ENCODE measurements around the gene CLOCK.

Gene CLOCK

DNA sequence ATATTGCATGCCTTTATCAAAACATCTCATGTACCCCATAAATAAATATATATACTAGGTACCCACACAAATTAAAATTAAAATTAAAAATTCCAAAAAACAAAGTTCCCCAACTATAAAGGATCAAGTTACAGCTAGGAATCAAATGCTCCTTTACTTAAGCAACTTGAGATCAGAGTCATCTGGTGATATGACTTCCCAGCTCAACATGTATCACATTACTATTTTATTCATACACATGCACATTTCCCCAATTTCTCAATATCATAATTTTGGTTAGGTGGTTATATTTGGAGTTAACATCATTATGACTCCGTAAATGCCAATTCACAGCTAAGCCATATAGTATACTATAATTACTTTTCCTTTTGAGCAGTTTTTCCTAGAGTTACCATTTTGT lies 60.9 kb downstream of the CLOCK start:
- TF ChIP-seq, protein P1, sequence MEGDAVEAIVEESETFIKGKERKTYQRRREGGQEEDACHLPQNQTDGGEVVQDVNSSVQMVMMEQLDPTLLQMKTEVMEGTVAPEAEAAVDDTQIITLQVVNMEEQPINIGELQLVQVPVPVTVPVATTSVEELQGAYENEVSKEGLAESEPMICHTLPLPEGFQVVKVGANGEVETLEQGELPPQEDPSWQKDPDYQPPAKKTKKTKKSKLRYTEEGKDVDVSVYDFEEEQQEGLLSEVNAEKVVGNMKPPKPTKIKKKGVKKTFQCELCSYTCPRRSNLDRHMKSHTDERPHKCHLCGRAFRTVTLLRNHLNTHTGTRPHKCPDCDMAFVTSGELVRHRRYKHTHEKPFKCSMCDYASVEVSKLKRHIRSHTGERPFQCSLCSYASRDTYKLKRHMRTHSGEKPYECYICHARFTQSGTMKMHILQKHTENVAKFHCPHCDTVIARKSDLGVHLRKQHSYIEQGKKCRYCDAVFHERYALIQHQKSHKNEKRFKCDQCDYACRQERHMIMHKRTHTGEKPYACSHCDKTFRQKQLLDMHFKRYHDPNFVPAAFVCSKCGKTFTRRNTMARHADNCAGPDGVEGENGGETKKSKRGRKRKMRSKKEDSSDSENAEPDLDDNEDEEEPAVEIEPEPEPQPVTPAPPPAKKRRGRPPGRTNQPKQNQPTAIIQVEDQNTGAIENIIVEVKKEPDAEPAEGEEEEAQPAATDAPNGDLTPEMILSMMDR (IDR thresholded peaks at IDR 0.05; ENCODE audit: low read depth, low read length) = no peak
- H3K4me3 ChIP-seq (ENCODE audit: low read depth, low read length) = no peak overlapping the region

DNA sequence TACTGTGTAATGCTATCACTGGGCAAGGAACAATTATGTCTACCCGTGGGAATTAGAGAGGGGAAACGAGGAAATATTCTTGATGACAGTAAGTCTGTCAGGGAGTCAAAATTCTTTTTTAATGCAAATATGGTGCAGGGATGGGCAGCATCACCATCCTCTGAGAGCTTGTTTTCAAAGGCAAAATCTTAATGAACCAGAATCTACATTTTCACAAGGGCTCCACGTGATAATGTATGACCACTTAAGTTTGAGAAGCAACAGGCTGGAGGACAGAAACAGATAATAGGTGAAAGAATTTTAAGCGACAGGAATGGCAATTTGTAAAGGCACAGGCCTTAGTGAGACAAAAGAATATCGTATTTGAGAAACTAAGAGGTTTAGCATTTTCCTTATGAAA lies 63.4 kb downstream of the CLOCK start:
- H3K4me3 ChIP-seq (ENCODE audit: low read depth, low read length) = no peak overlapping the region
- TF ChIP-seq, protein P1 (IDR thresholded peaks at IDR 0.05; ENCODE audit: low read depth, low read length) = no peak

DNA sequence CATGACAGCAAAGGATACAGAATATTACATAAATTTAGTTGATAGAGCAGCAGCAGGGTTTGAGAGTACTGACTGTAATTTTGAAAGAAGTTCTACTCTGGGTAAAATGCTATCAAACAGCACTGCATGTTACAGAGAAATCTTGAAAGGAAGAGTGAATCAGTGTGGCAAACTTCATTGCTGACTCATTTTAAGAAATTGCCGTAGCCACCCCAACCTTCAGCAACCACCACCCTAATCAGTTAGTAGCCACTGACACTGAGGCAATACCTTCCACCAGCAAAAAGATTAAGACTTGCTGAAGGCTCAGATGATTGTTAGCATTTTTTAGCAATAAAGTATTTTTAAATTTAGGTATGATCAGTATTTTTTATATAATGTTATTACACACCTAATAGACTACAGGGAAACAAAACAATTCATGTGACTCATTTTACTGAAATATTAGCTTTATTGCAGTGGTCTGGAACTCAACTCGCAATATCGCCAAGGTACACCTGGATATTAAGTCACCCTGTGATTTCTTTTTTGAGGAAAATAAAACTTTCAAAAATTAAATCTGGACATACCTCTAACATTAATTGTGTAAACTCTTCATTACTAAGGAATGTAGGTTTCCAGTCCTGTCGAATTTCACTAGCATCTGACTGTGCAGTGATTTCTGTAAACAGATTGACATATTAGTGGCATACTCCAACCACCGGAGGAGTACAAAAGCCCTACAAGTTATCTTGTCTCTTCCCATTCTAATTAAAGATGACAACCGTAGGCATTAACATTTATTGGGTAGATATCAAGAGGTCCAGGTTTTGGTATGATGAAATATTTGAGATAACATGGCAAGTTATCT lies 71.1 kb downstream of the CLOCK start:
- TF ChIP-seq, protein P1 (IDR thresholded peaks at IDR 0.05; ENCODE audit: low read depth, low read length) = no peak
- H3K4me3 ChIP-seq (ENCODE audit: low read depth, low read length) = no peak overlapping the region

DNA sequence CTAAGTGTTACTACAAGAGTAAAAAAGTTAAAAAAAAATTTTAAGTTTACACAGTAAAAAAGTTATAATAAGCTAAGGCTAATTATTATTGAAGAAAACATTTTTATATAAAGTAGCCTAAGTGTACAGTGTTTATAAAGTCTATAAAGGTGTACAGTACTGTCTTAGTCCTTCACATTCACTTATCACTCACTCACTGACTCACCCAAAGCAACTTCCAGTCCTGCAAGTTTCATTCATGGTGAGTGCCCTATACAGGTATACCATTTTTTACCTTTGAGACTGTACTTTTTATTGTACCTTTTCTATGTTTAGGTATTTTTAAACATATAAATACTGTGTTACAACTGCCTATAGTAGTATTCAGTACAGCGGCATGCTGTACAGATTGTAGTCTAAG lies 76.7 kb downstream of the CLOCK start:
- TF ChIP-seq, protein P1 (IDR thresholded peaks at IDR 0.05; ENCODE audit: low read depth, low read length) = no peak

DNA sequence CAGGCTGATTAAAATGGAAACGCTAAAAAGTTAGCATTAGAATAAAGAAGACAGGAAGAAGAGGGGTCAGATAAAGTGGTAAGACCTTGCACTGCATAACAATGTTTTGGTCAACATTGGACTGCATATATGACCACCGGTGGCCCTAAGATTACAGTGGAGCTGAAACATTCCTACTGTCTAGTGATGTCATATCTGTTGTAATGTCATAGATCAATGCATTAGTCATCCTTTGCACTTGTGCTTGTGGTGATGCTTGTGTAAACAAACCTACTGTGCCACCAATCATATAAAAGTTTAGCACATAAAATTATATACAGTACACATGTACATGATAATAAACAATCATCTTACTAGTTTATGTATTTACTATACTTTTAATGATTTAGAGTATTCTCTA lies 78.0 kb downstream of the CLOCK start:
- TF ChIP-seq, protein P1 (IDR thresholded peaks at IDR 0.05; ENCODE audit: low read depth, low read length) = no peak

More for the DNA sequence above, 76.7 kb downstream of the CLOCK start:
- H3K4me3 ChIP-seq (ENCODE audit: low read depth, low read length) = no peak overlapping the region

DNA sequence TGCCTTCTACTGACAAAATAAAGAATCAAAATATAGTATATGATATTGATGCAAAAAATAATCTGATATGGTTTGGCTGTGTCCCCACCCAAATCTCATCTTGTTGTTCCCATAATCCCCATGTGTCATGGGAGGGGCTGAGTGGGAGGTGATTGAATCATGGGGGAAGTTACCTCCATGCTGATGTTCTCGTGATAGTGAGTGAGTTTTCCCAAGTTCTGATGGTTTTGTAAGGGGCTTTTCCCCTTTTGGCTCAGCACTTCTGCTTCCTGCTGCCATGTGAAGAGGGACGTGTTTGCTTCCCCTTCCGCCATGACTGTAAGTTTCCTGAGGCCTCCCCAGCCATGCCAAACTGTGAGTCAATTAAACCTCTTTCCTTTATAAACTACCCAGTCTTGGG lies 80.7 kb downstream of the CLOCK start:
- no peak overlapping the region for H3K4me3 ChIP-seq (ENCODE audit: low read depth, low read length)
- TF ChIP-seq, protein P1 (IDR thresholded peaks at IDR 0.05; ENCODE audit: low read depth, low read length) = no peak

More for the DNA sequence above, 78.0 kb downstream of the CLOCK start:
- H3K4me3 ChIP-seq (ENCODE audit: low read depth, low read length) = no peak overlapping the region

DNA sequence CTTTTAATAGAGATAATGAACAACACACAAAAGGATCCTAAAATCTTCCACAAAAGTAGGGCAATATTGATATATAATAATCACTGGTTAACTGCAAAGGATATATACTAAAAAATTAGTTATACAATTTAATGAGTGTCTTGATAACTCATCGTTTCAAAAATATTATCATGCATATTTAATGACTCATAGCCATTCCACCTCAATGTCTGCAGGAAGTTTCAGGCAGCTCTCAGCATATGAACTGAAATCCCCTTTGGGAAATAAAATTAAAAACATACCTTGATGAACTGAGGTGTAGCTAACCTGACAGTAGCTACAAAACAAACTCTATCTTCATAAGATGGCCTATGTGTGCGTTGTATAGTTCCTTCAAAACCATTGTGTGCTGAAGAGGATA lies 88.1 kb downstream of the CLOCK start:
- no peak overlapping the region for H3K4me3 ChIP-seq (ENCODE audit: low read depth, low read length)

More for the DNA sequence above, 88.1 kb downstream of the CLOCK start:
- TF ChIP-seq, protein P1 (IDR thresholded peaks at IDR 0.05; ENCODE audit: low read depth, low read length) = no peak
